ENCODE data around the gene TNS4.

Gene TNS4

DNA sequence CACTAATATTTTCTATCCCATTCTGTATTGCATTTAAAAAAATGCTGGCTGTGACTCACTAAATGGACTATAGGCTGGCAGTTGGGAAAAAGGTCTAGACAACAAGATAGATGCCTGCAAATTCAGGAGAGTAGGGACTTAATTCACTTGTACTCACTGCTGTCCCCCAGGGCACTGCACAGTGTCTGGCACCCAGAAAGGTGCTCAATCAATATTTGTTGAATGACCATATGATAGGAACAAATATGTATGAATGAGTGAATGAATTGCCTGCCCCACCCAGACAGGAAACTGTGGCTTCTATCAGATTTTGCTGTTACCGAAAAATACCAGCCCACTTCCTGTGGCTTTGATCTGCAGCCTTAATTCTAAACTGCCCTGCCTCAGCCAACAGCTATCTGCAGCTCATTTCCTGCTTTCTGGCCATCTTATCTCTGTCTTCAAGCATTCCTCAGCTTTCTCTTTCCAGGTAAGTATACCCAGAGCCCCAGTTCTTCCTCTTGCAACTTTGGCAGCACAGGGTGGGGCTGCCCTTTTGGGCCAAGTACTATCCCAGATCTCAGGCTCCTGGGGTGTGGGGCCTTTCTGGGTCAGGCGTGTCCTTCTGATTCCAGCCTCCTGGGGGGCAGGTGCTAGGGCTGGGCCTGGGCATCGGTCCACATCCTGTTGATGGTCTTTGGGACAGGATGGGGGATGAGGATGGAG is 15.3 kb upstream of the TNS4 start:
- TF ChIP-seq, protein P1, sequence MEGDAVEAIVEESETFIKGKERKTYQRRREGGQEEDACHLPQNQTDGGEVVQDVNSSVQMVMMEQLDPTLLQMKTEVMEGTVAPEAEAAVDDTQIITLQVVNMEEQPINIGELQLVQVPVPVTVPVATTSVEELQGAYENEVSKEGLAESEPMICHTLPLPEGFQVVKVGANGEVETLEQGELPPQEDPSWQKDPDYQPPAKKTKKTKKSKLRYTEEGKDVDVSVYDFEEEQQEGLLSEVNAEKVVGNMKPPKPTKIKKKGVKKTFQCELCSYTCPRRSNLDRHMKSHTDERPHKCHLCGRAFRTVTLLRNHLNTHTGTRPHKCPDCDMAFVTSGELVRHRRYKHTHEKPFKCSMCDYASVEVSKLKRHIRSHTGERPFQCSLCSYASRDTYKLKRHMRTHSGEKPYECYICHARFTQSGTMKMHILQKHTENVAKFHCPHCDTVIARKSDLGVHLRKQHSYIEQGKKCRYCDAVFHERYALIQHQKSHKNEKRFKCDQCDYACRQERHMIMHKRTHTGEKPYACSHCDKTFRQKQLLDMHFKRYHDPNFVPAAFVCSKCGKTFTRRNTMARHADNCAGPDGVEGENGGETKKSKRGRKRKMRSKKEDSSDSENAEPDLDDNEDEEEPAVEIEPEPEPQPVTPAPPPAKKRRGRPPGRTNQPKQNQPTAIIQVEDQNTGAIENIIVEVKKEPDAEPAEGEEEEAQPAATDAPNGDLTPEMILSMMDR (IDR thresholded peaks at IDR 0.05; ENCODE audit: borderline replicate concordance, control extremely low read depth, extremely low read depth, insufficient read depth, missing control alignments) = no peak
- peak; percentile 79 for DNase-seq (ENCODE audit: low spot score)

DNA sequence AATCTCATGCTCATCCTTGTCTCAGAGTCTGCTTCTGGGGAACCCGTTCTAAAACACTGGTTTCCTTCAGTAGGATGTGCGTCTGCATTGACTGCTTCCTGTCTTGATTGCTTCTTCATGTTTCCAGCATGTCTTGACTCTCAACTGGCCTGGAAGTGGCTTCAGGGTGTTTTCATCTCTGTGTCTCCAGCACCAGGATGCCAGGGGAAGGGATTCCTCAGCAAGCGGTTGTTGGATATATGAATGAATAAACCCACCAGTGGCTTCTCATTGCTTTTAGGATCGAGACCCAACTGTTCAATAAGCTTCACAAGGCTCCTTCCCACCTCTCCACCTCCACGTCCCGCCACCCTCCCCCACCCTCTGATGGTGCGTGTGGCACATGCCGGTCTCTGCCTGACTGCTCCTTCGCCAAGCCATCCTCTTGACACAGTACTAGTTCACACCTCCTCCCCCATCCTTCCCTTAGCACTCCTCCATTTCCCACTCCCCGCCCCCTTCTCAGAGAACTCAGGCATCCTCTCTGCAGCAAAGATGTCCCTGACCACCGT is 14.1 kb upstream of the TNS4 start:
- peak; percentile 22 for DNase-seq (ENCODE audit: low spot score)
- in situ Hi-C loops (cut with MboI; ENCODE audit: low sequenced_read_pairs, unreplicated experiment) = no loop called here
- TF ChIP-seq, protein P1 (IDR thresholded peaks at IDR 0.05; ENCODE audit: borderline replicate concordance, control extremely low read depth, extremely low read depth, insufficient read depth, missing control alignments) = no peak

More for the DNA sequence above, 15.3 kb upstream of the TNS4 start:
- in situ Hi-C loops (cut with MboI; ENCODE audit: low sequenced_read_pairs, unreplicated experiment) = no loop called here

DNA sequence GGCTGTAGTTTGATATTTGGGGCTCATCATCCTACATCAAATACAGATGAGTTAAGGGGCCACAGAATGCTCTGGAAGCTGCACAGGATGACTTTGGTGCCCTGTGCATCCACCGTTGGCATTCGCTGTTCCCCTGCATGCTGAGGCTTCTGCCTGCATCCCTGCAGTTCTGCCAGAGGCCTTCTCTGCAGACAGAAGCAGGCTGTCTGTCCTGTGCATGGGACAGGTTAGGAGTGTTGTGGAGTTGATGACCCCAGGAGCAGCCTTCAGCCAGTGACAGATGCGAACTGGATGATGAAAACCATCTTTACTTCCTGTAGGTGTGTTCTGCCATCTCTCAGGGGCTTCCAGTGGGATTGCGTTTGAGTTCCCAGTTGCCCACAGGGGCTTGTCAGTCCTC is 13.6 kb upstream of the TNS4 start:
- in situ Hi-C loops (cut with MboI; ENCODE audit: low sequenced_read_pairs, unreplicated experiment) = no loop called here
- TF ChIP-seq, protein P1 (IDR thresholded peaks at IDR 0.05; ENCODE audit: borderline replicate concordance, control extremely low read depth, extremely low read depth, insufficient read depth, missing control alignments) = no peak
- DNase-seq (ENCODE audit: low spot score) = peak; percentile 14

DNA sequence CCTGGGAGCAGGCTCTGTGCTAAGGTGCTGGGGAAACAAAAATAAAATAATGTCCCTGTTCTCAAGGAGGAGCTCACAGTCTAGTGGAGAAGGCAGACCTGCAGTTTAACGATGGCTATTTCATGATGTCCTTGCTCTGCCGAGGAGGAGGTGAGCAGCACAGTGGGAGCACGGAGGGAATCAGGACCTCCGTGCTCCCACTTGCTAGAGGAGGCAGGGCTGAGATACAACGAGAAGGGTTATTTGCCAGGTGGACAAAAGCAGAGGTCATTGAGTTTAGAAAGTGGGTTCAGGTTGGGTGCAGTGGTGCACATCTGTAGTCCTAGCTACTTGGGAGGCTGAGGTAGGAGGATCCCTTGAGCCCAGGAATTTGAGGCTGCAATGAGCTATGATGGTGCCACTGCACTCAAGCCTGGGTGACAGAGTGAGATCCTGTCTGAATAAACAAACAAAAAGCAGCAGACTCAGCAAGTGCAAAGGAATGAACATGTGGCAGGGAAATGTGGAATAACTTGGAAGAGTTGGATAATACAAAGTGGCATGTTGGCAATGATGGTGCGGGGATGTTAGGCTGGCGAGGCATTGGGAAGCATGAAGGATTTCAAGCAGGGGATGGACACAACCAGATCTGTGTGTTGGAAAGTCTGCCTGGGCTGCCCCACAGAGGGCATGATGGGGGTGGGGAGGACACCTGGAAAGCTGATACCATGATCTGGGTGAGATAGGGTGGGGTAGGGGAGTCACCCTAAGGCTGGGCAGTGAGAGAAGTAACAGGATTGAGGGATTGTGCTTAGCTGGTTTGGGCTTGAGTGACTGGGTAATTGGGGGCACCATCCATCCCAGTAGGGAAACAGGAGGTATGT is 12.8 kb upstream of the TNS4 start:
- TF ChIP-seq, protein P1 (IDR thresholded peaks at IDR 0.05; ENCODE audit: borderline replicate concordance, control extremely low read depth, extremely low read depth, insufficient read depth, missing control alignments) = no peak
- no peak for DNase-seq (ENCODE audit: low spot score)
- in situ Hi-C loops (cut with MboI; ENCODE audit: low sequenced_read_pairs, unreplicated experiment) = no loop called here

DNA sequence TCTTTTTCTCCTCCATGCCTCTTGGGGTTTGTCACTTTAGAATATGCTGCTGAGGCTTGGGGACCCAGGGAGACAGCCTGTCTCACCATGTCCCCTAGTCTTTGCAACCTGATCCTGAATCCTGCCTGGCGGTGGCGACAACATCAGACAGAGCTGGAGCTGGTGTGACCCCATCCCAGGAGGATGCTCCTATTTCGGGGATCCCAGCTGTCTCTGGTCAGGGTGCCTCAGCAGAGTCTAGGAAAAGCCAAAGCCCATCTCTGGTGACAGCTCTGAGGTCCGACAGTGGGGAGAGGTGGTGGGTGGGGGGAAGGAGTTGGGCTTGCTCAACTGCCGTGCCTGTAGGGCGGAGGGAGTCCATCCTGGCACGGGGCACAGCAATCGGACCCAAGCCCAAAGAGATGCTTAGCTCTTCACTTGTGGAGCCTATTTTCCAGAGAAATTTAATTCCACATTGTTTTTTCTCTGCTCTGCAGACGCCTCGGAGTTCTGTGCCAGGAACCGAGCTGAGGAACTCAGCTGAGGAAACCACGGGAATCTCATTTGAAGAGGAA is 10.3 kb upstream of the TNS4 start:
- in situ Hi-C loops (cut with MboI; ENCODE audit: low sequenced_read_pairs, unreplicated experiment) = no loop called here
- DNase-seq (ENCODE audit: low spot score) = peak; percentile 12
- TF ChIP-seq, protein P1 (IDR thresholded peaks at IDR 0.05; ENCODE audit: borderline replicate concordance, control extremely low read depth, extremely low read depth, insufficient read depth, missing control alignments) = no peak

DNA sequence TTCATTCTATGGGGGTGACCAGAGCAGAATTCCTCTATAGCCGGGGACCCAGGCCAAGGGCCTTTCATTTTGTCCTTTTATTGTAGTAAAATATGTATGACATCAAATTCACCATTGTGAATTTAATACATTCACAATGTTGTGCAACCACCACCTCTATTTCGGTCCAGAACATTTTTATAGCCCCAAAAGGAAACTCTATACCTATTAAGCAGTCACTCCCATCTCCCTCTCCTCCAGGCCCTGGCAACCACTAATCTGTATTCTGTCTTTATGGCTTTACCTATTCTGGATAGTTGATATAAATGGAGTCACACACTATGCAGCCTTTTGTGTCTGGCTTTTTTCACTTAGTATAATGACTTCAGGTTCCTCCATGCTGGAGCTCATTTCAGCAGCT is 9.7 kb upstream of the TNS4 start:
- in situ Hi-C loops (cut with MboI; ENCODE audit: low sequenced_read_pairs, unreplicated experiment) = no loop called here
- DNase-seq (ENCODE audit: low spot score) = no peak
- TF ChIP-seq, protein P1 (IDR thresholded peaks at IDR 0.05; ENCODE audit: borderline replicate concordance, control extremely low read depth, extremely low read depth, insufficient read depth, missing control alignments) = no peak
